HepG2 (cell line): ENCODE data around the gene URI1. TPM values are rescaled to one million over a fixed set of nuclear protein-coding genes. Genes with fewer than 3 reads are reported as not detected.

Experiments
- GABPA ChIP-seq, 2 experiments: IDR thresholded peaks; 2 replicates each; pipeline ENCODE4 v1.6.1; 2011 to 2016; ENCODE audit warnings: low read depth in 2 of 2, low read length in 1 of 2, missing biosample characterization in 1 of 2, missing genetic modification characterization in 1 of 2
- KAT8 ChIP-seq: IDR thresholded peaks from 2 replicates; pipeline ENCODE4 v1.6.1; 2016; ENCODE audit warnings: missing genetic modification reagents, missing compliant biosample characterization
- MED8 ChIP-seq: sonication (generic); formaldehyde crosslinking; IDR thresholded peaks from 2 replicates; pipeline ENCODE4 v1.8.1; 2023; ENCODE audit warnings: mild to moderate bottlenecking, missing genetic modification reagents; ENCODE audit not compliant: insufficient replicate concordance
- PAX8 ChIP-seq: sonication (generic); formaldehyde crosslinking; IDR thresholded peaks from 2 replicates; pipeline ENCODE4 v1.8.0; 2022; ENCODE audit warnings: mild to moderate bottlenecking, missing genetic modification reagents, borderline replicate concordance
- SMAD3 ChIP-seq: sonication (generic); formaldehyde crosslinking; IDR thresholded peaks from 2 replicates; pipeline ENCODE4 v1.4.0; 2020; ENCODE audit warnings: missing genetic modification reagents
- SMARCC2 ChIP-seq: fragments of 450-650 bp; IDR thresholded peaks from 2 replicates; pipeline ENCODE4 v1.6.1; 2017; ENCODE audit warnings: antibody characterized with exemption, mild to moderate bottlenecking
- ZNF468 ChIP-seq: sonication (generic); formaldehyde crosslinking; IDR thresholded peaks from 2 replicates; pipeline ENCODE4 v1.8.0; 2022; ENCODE audit warnings: mild to moderate bottlenecking, moderate library complexity, missing genetic modification reagents
- ZNF589 ChIP-seq: sonication (generic); formaldehyde crosslinking; conservative IDR thresholded peaks from 2 replicates; pipeline ENCODE4 v1.8.0; 2022; ENCODE audit warnings: mild to moderate bottlenecking, moderate library complexity, missing genetic modification reagents
- ZNF777 ChIP-seq: sonication (generic); formaldehyde crosslinking; IDR thresholded peaks from 2 replicates; pipeline ENCODE4 v1.4.0; 2020; ENCODE audit warnings: missing genetic modification reagents
- polyA plus RNA-seq, 8 experiments: library from polyadenylated mRNA; depleted of rRNA in 3 of 8; stranded (reverse) in 7 of 8; unstranded in 1 of 8; fragments of >200 nt; fragmentation: Illumina TruSeq in 4 of 8; extraction: Trizol in 4 of 8; gene quantifications; 2 replicates each; pipeline versions ENCODE4 v1.2.1 to v1.2.3, GENCODE V29; 2011 to 2016; ENCODE audit warnings: low read depth in 4 of 8, missing spikeins in 1 of 8, mixed read lengths in 1 of 8; ENCODE audit not compliant: insufficient read depth in 1 of 8
- total RNA-seq, 5 experiments: library from RNA; depleted of rRNA; stranded (reverse); fragments of >200 nt; fragmentation: Illumina TruSeq; extraction: Trizol; gene quantifications; 2 replicates each; pipeline ENCODE4 v1.2.3, GENCODE V29; 2016; ENCODE audit warnings: low read depth in 1 of 5
- TF ChIP-seq, protein P1 (sequence below): sonication (generic); formaldehyde crosslinking; IDR thresholded peaks from 2 replicates; pipeline ENCODE4 v1.4.0; 2020; ENCODE audit warnings: missing genetic modification reagents
- TF ChIP-seq, protein P2 (sequence below): sonication (generic); formaldehyde crosslinking; IDR thresholded peaks from 2 replicates; pipeline ENCODE4 v1.5.1; 2020; ENCODE audit warnings: missing genetic modification reagents, mild to moderate bottlenecking, borderline replicate concordance
- TF ChIP-seq, protein P3 (sequence below): sonication (generic); formaldehyde crosslinking; IDR thresholded peaks from 2 replicates; pipeline ENCODE4 v1.4.0; 2020; ENCODE audit warnings: missing genetic modification reagents
- TF ChIP-seq, protein P4 (sequence below): sonication (generic); formaldehyde crosslinking; IDR thresholded peaks from 2 replicates; pipeline ENCODE4 v1.5.0; 2020; ENCODE audit warnings: mild to moderate bottlenecking, missing genetic modification reagents, borderline replicate concordance
- TF ChIP-seq, protein P5 (sequence below): sonication (generic); formaldehyde crosslinking; IDR thresholded peaks from 2 replicates; pipeline ENCODE4 v1.4.0; 2020; ENCODE audit warnings: missing genetic modification reagents

Gene URI1
- total and polyA plus RNA-seq, 2 of the 13 experiments (the other 11 are each of a cell fraction or from before 2014, with no cell fraction given), result 43.6 to 67.9 TPM

DNA sequence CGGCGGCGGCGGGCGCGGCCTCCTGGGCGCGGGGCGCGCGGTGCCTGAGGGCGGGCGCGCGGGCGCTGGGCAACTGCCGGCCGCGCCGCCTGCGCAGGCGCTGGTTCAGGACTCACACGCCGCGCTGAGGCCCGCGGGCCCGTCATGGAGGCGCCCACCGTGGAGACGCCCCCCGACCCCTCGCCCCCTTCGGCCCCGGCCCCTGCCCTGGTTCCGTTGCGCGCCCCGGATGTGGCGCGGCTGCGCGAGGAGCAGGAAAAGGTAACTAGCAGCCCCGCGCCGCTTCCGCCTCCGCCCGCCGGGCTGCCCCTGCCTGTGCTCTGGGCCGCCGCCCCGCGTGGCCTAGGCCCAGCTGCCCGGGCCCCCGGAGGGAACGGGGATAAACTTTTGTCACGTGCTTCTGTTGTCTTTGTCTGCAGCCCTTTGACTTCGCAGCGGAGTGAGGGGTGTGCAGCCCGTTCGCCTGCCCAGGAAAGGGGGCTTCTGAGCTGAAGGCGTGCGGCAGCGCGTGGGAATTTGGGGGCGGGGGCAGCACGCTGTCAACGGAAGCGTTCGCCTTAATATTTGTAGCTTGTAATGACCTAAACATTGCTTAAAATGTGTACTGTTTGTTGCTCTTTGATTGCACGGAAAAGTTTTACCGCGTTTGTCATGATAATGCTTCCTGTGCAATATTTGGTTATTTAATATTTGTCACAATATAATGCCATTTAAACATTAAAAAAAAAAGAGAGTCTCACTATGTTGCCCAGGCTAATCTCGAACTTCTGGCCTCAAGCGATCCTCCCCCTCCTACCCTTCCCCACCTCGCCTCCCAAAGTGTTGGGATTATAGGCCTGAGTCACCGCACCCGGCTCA is 594 bp downstream of the URI1 start (continued):
- TF ChIP-seq ZNF468 (CRISPR knock-in tag) (0 out of 2 replicates have a peak, but pooled peaks have one; percentile 47), MED8 (CRISPR knock-in tag) (peak; percentile 22), ZNF589 (no peak), ZNF777 (CRISPR knock-in tag) (0 out of 2 replicates have a peak, but pooled peaks have one; percentile 19), PAX8 (no peak), SMARCC2 (no peak), KAT8 (CRISPR knock-in tag) (peak; percentile 50; the same call in 1 of the 2 replicates), GABPA (IDR thresholded peaks at IDR 0.05; ENCODE audit: low read depth, low read length) (peak; percentile 69), GABPA (CRISPR knock-in tag; IDR thresholded peaks at IDR 0.05; ENCODE audit: low read depth) (peak; percentile 69), SMAD3 (CRISPR knock-in tag) (0 out of 2 replicates have a peak, but pooled peaks have one; percentile 39)
- TF ChIP-seq, protein P1, sequence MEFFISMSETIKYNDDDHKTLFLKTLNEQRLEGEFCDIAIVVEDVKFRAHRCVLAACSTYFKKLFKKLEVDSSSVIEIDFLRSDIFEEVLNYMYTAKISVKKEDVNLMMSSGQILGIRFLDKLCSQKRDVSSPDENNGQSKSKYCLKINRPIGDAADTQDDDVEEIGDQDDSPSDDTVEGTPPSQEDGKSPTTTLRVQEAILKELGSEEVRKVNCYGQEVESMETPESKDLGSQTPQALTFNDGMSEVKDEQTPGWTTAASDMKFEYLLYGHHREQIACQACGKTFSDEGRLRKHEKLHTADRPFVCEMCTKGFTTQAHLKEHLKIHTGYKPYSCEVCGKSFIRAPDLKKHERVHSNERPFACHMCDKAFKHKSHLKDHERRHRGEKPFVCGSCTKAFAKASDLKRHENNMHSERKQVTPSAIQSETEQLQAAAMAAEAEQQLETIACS (CRISPR knock-in tag), result peak; percentile 44
- TF ChIP-seq, protein P2, sequence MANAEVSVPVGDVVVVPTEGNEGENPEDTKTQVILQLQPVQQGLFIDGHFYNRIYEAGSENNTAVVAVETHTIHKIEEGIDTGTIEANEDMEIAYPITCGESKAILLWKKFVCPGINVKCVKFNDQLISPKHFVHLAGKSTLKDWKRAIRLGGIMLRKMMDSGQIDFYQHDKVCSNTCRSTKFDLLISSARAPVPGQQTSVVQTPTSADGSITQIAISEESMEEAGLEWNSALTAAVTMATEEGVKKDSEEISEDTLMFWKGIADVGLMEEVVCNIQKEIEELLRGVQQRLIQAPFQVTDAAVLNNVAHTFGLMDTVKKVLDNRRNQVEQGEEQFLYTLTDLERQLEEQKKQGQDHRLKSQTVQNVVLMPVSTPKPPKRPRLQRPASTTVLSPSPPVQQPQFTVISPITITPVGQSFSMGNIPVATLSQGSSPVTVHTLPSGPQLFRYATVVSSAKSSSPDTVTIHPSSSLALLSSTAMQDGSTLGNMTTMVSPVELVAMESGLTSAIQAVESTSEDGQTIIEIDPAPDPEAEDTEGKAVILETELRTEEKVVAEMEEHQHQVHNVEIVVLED (CRISPR knock-in tag), result peak; percentile 48; the same call in 1 of the 2 replicates
- TF ChIP-seq, protein P3, sequence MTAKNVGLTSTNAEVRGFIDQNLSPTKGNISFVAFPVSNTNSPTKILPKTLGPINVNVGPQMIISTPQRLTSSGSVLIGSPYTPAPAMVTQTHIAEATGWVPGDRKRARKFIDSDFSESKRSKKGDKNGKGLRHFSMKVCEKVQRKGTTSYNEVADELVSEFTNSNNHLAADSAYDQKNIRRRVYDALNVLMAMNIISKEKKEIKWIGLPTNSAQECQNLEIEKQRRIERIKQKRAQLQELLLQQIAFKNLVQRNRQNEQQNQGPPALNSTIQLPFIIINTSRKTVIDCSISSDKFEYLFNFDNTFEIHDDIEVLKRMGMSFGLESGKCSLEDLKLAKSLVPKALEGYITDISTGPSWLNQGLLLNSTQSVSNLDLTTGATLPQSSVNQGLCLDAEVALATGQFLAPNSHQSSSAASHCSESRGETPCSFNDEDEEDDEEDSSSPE (CRISPR knock-in tag), result peak; percentile 29; the same call in 1 of the 2 replicates
- TF ChIP-seq, protein P4, sequence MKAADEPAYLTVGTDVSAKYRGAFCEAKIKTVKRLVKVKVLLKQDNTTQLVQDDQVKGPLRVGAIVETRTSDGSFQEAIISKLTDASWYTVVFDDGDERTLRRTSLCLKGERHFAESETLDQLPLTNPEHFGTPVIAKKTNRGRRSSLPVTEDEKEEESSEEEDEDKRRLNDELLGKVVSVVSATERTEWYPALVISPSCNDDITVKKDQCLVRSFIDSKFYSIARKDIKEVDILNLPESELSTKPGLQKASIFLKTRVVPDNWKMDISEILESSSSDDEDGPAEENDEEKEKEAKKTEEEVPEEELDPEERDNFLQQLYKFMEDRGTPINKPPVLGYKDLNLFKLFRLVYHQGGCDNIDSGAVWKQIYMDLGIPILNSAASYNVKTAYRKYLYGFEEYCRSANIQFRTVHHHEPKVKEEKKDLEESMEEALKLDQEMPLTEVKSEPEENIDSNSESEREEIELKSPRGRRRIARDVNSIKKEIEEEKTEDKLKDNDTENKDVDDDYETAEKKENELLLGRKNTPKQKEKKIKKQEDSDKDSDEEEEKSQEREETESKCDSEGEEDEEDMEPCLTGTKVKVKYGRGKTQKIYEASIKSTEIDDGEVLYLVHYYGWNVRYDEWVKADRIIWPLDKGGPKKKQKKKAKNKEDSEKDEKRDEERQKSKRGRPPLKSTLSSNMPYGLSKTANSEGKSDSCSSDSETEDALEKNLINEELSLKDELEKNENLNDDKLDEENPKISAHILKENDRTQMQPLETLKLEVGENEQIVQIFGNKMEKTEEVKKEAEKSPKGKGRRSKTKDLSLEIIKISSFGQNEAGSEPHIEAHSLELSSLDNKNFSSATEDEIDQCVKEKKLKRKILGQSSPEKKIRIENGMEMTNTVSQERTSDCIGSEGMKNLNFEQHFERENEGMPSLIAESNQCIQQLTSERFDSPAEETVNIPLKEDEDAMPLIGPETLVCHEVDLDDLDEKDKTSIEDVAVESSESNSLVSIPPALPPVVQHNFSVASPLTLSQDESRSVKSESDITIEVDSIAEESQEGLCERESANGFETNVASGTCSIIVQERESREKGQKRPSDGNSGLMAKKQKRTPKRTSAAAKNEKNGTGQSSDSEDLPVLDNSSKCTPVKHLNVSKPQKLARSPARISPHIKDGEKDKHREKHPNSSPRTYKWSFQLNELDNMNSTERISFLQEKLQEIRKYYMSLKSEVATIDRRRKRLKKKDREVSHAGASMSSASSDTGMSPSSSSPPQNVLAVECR (CRISPR knock-in tag), result peak; percentile 84
- TF ChIP-seq, protein P5, sequence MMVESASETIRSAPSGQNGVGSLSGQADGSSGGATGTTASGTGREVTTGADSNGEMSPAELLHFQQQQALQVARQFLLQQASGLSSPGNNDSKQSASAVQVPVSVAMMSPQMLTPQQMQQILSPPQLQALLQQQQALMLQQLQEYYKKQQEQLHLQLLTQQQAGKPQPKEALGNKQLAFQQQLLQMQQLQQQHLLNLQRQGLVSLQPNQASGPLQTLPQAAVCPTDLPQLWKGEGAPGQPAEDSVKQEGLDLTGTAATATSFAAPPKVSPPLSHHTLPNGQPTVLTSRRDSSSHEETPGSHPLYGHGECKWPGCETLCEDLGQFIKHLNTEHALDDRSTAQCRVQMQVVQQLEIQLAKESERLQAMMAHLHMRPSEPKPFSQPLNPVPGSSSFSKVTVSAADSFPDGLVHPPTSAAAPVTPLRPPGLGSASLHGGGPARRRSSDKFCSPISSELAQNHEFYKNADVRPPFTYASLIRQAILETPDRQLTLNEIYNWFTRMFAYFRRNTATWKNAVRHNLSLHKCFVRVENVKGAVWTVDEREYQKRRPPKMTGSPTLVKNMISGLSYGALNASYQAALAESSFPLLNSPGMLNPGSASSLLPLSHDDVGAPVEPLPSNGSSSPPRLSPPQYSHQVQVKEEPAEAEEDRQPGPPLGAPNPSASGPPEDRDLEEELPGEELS (CRISPR knock-in tag), result peak; percentile 42; the same call in 1 of the 2 replicates
